Frontal cortex (tissue), 4 donors: ENCODE results near the gene NDUFB7. TPM values are rescaled to one million over a fixed set of nuclear protein-coding genes. Genes with fewer than 3 reads are reported as not detected.
"Not testable (repeated sequence)": the region's sequence is repeated elsewhere in the genome, so short reads cannot be mapped to it uniquely, and the experiment has no call there.

Experiments used
- DNase-seq, 2 donors: peaks; one replicate each; pipeline ENCODE4 v3.0.0; 2012; ENCODE audit warnings: low spot score in 2 of 2
- FAIRE-seq: peaks from 2 replicates; lab custom pipeline; 2012; peaks lifted over from hg19 to GRCh38; lab: Jason Lieb, UNC
- total RNA-seq: library from RNA; depleted of rRNA; stranded (reverse); fragments of >200 nt; gene quantifications from one replicate; pipeline ENCODE4 v1.2.3, GENCODE V29; 2014
- donor health status: control.
- donor health status: control.
- donor health status: control.

The NDUFB7 gene
- total RNA-seq, 1 donor from 2014 or later: 151 TPM

DNA sequence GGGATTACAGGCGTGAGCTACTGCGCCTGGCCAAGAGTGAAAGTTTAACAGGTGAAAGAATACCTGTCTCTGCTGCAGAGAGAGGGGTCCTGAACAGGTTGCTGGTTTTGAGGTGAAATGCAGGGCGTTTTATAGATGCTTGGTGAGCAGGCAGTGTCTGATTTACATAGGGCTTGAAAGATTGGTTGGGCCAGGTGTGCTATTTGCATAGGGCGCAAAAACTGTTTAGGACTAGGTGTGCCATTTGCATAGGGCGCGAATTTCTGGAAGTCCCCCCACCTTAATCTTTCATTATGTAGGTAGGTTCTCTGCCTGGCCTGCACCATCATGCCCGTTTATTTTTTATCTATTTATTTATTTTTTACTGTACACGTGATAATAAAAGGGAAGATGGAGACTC, 4.5 kb upstream of the NDUFB7 start:
- DNase-seq (no peak), FAIRE-seq (no peak)

DNA sequence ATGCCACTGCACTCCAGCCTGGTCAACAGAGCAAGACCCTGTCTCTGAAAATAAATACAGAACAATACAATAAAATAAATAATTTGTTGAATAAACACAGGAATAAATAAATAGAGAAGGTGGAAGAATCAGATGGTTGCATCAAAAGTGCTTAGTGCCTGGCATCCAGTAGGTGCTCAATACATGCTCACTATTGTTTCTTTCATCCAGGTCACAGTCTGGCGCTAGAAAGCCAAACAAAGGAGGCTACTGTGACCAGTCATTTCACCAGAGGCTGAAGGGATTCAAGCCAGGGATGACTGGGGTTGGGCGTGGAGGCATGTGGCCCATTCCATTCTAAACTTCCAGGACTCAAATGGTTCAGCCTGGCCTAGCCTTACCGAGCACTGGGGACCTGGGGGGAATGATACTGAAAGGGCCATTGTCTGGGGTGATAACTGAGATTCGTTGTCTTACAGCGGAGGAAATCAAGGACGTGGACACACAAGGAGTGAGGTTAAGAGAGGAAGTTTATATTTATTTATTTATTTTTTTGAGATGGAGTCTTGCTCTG, 3.6 kb upstream of the NDUFB7 start:
- DNase-seq: no peak
- FAIRE-seq: no peak

DNA sequence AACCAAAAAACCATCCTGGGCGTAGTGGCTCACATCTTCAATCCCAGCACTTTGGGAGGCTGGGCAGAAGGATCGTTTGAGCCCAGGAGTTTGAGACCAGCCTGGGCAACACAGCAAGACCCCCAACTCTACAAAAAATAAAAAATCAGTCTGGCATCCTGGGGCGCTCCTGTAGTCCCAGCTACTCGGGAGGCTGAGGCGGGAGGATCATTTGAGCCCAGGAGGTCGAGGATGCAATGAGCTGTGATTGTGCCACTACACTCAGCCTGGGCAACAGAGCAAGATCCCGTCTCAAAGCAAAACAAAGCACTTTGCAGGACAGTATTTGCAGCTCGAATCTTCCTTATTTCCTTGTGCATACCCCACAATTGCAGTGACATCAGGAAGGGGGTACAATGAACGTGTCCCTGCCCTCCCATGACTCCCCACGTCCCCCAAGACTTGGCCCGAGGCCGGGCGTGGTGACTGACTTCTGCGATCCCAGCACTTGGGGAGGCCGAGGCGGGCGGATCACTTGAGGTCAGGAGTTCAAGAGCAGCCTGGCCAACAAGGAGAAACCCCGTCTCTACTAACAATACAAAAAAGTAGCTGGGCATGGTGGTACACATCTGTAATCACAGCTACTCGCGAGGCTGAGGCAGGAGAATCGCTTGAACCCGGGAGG, 870 bp downstream of the NDUFB7 start:
- FAIRE-seq (no peak), DNase-seq (no peak)

DNA sequence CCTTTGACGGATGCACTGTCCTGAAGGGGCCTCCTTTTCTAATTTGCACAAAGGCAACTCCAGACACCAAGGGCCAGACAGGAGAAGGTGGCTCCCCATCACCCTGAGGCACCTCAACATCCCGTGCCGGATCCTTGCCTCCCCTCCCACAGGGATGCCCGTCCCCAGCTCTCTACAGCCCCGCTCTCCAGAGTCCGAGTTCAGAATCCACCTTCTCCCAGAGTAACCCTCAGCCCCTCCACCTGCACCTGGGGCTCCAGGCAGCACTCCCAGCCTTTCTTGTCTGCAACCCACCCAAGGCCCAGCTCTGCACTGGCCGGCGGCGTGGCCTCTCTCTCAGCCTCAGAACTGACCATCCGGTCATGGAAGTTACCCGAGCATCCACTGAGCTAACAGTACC, 4.8 kb downstream of the NDUFB7 start:
- FAIRE-seq: no peak

DNA sequence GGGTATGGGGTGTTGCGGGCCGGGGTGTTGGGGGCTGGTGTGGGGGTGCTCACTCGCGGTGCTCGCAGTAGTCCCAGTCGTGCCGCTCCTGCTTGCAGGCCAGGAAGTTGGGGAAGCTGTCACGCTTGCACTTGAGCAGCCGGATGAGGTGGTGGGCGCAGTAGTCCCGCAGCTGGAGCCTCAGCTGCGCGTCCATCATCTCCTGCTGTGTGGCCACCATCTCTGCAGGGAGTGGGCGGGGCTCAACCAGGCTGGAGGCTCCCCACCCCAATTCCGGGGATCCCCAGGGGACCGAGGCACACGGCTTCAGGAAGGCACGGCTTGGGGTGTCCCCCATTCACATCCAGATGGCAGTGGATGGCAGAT, 5.2 kb downstream of the NDUFB7 start:
- FAIRE-seq (no peak), DNase-seq (no peak)

More for the DNA sequence above, 4.8 kb downstream of the NDUFB7 start:
- no peak for DNase-seq

DNA sequence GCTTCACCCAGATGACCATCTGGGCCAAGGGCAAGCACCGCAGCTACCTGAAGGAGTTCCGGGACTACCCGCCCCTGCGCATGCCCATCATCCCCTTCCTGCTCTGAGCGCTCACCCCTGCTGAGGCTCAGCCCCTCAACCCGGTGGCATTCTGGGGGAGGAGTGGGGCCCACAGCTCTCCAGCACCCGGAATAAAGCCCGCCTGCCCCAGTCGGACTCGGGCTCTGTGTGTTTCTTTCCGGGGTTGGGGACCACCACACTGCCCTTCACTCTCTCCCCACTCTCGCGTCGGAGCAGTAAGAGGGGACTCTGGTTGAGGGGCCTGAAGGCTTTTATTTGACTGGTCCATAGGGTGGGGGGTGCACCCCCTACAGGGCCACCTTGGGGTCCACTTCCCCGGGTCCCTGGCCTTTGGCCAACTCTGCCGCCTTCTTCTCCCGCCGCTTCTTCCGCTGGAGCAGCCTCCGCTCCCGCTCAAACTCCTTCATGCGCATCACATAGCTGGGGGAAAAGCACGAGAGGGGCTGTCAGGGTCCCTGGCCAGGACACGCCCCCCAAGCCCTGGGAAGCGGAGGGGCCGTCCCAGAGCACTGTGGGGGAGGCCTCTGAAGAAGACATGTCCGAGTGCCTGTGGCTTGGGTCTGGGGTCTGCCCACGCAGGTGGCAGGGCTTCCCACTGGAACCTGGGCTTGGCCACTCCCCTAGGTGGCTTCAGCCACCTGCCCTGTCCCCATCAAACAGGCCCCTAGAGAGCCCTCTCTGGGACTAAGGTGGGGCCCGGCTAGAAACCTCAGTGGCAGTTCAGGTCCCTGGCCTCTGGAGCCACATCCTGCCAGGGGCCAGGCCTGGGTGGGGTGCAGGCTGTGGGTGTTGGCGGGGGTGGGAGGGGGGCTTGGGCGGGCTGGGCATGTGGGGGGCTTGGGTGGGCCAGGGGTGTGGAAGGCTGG, 5.8 kb downstream of the NDUFB7 start:
- DNase-seq (no peak), FAIRE-seq (no peak)

DNA sequence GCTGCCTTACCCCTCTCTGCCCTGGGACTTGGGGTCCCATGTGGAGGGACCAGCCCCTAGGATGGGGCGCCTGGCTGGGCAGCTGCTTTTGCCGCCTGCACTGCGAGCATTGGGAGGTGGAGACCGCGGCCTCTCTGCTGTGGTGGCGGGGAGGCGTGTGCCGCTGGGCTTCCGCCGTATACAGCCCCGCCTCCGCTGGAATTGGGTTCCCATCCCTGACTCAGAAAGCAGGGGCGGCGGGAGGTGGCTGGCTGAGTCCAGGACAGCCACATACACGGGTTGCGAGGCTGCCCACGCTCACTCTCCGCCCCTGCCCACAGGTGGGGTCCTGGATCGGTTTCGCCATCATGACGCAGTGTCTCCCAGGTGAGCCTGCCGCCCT, 6.6 kb downstream of the NDUFB7 start:
- DNase-seq (peak in 1 of 2 donors; percentile 27), FAIRE-seq (no peak)

DNA sequence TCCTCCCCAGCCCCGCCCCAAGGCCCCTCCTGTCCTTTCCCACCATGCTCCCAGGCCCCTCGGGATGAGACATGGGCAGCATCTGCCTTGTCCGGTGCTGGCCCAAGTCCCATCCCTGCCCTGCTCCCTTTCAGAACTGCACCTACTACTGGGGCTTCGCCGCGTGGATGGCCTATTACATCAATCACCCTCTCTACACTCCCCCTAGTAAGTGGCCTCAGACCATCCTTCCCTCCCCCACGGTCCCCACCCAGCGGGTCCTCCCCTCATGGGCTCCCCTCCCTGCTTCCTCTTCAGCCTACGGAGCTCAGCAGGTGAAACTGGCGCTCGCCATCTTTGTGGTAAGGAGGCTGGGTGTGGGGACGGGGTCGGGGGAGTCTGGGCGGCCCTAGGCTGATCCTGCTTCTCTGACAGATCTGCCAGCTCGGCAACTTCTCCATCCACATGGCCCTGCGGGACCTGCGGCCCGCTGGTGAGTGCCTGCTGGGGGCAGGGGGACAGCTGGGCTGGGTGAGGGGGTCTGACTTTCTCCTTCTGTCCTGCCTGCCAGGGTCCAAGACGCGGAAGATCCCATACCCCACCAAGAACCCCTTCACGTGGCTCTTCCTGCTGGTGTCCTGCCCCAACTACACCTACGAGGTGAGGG, 7.1 kb downstream of the NDUFB7 start:
- not testable (repeated sequence) for FAIRE-seq, DNase-seq

DNA sequence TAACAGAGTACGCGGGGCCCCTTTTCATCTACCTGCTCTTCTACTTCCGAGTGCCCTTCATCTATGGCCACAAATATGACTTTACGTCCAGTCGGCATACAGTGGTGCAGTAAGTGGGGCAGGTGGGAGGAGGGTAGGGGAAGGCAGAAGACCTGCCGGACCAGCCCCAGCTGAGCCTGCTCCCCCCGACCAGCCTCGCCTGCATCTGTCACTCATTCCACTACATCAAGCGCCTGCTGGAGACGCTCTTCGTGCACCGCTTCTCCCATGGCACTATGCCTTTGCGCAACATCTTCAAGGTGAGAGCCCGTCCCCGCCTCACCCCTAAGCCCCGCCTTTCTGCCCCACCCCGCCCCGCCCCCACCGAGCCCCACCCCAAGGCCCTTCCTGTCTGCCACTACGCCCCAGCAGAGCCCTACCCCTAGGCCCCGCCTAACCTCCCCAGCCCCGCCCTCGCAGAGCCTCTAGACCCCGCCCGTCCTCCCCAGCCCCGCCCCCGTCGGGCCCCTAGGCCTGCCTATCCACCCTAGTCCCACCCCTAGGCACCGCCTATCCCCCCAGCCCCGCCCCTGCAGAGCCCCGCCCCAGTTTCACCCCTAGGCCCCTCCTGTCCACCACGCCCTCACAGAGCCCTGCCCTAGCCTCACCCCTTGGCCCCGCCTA, 7.7 kb downstream of the NDUFB7 start:
- FAIRE-seq (no peak), DNase-seq (no peak)

DNA sequence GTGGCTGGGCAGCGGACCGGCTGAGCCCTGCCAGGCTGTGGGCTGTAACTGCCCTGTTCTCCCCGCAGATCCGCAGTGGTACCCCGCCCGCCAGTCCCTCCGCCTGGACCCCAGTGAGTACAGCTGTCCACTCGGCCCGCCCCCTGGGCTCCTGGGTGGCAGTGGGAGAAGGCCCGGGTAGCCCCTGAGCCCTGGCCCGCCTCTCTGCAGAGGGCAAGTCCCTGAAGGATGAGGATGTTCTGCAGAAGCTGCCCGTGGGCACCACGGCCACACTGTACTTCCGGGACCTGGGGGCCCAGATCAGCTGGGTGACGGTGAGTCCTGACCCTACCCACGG, 8.3 kb downstream of the NDUFB7 start:
- FAIRE-seq (no peak), DNase-seq (no peak)

DNA sequence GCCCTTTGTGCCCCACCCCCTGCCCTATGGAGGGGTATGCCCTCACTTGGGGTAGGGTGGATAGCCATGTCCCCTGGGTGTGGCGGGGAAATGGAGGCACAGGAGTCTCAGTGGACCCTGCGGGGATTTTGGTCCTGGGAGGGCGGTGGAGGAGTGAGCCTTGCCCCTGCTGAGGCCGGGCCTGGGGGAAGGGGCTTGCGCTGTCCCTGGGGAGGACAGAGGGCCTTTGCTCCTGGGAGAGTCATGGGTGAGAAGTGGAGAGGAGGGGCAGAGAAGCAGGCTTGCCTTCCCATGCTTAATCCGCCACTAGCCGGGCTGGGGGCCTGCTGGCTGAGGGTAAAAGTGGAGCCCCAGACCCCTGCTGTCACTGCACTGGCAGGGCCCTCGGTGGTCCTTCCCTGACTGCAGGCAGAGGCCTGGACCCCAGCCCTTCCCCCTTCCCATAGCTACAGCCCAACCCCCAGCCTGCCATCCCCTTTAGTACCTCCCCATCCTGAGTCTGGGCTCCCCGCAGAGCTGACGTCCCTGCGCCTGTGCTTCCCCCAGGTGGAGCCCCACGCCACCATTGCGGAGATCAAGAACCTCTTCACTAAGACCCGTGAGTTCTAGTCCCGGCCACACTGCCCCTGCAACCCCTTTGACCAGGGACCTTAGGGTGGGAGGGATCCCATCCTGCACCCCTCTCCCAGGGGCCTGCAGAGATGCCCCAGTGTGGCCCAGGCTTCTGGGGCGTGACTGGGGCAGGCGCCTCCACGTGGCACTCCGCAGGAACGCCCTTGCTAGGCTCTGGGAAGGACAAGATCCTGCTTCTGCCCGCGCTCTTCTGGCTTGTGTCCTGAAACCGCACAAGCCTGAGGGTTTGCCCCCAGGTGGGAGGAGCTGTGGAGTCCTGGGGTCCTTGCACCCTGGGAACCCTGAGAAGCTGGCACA, 8.9 kb downstream of the NDUFB7 start:
- FAIRE-seq (no peak), DNase-seq (no peak)

DNA sequence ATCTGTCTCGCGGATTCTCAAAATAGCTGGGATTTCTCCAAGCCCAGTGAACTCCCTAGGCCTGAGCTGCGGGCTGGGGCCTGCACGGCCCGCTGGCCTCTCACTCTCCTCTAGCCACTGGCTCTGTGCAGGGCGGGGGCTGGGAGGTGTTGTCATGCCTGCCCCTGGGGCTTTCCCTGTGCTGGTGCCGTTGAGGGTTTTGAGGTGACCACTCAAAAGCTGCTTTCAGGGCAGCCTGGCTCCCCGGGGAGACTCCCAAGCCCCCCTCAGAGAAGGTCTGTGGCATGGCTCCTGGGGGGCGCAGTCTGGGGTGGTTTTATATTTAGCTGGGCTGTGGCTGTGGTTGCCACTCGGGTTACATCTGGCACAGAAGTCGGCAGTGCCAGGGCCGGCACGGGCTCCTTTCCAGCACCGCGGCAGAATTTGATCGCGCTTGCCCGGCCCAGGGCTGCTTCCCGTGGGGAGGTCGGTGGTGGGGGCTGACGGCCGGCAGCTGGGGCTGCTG, 10.0 kb downstream of the NDUFB7 start:
- DNase-seq (peak; percentile 50 to 52), FAIRE-seq (no peak)

DNA sequence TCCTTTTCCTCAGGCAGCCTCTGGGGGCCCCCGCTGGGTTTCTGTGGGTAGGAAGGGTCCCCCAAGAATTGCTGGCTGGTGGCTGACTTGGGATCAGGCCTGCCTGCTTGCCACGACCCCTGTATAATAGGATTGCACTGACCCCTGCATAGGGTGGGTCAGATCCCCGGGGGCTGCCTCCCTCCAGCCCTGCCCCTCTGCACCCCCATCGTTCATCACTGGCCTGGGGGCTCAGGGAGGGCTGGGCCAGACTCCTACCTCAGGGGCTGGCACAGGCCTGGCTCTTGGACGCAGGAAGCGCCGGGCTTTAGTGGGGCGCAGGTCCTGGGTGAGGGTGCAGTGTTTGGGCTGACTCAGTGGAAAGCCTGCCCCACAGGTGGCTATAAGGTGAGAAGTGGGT, 10.6 kb downstream of the NDUFB7 start:
- FAIRE-seq: no peak
- no peak for DNase-seq

DNA sequence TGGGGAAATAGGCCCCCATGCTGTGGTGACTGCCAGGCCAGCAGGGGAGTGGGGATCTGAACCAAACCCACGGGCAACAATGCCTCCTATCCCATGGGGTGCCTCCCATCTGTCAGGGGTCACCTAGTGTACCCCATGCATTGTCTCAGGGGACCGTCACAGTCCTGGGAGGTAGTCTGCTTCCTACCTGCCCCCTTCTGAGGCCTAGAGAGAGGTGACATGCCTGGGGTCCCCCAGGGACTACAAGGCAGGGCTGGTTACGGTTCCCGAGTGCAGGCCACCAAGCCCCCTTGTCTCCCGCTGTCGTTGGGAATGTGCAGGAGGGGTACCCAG, 11.1 kb downstream of the NDUFB7 start:
- no peak for FAIRE-seq
- DNase-seq: no peak

DNA sequence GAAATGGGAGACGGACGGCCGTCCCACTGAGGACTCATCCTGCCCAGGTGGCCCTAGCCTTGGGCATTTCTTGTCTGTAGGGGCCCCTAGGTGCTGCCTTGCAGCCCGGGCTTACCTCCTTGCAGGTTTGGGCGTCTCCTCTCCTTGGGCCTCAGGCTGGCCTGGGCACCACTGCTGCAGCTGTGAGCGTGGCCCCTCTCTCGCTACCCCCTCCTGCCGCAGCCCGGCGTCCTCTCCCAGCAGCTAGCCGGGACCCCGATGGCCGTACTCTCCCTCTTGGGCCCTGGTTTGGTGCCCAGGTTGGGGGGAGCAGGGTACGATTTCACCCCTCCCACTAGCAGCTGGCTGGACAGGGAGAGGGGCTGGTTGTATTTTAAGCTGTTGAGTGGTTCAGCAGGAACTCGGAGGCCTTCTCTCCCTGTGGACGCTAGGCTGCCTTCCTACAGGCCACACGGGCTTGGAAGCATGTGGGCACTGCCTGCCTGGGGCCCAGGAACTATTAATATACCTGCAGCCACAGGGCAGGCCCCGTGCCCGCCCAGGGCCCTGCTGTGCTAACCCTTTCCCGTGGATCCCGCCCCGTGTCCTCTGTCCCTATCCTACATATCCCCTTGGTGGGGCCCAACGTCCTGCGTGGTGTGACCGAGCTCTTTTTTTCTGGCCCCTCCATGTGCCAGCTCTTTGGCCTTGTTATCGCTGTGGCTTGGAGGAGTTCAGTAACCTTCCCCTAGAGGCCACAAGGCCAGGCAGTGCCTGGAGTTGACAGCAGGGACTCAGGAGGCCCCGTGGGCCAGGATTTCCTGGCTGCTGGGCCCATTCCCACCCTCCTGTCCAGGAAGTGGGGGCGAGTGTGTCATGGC, 11.7 kb downstream of the NDUFB7 start:
- FAIRE-seq (no peak), DNase-seq (no peak)

DNA sequence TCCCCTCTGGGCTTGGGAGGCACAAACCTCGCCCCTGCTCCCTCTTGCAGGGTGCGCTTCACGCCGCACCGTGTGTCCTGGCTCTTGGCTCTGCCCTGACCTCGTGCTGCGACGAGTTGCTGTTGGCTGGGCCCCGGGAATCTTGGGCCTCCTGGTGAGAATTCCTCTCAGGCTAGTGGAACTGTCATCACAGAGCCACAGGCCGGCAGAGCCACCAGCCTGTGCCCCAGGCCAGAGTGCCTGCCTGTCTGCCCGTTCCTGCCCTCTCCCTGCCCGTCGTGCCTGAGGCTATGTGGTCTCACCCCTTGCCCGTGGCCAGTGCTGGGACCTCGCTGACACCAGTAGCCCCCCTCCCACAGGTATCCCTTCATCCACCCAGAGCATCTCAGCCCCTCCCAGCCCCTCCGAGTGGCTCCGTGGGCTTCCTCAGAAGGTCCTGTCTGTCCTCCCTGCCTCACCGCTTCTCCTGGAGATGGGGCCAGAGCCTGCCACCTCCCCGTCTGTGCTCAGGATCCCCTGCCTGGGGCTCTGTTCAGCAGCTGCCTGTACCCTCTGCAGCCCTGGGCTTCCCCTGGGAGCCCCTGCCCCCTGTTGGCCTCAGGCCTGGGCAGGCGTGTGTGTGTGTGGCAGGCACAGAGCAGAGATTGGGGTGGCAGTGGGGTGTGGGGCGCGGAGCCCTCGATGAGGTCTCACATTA, 13.3 kb downstream of the NDUFB7 start:
- DNase-seq (no peak), FAIRE-seq (no peak)

DNA sequence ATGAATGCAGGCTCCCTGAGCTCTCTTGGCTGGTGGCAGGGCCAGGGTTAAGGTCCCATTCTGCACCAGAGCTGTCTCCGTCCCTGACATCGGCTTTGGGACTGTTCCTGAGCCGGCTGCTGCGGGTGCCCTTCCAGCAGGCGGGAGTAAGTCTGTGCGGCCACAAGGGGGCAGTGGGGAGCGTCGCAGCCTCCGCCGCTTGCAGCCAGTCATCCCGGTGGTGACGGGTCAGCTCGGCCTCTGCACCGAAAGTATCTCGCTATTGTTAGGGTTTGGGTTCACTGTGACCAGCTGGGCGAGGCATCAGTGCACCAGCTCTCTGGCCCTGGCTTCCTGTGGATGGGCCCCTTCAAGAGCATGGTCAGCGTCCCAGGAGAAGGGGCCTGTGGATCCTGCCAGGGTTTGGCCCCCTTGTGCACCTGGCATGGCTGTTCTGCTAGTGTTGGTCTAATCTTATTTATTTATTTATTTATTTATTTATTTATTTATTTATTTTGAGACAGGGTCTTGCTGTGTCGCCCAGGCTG, 15.1 kb downstream of the NDUFB7 start:
- FAIRE-seq: no peak
- DNase-seq: peak; percentile 73 to 91
